Measurements from ENCODE around the gene GTF2F2. TPM values are rescaled to one million over a fixed set of nuclear protein-coding genes. Genes with fewer than 3 reads are reported as not detected.

Gene GTF2F2
- total RNA-seq, 1 experiment from 2014 or later = 28.1 TPM

GRCh38 chr13:45206340-45206739 is 86.0 kb downstream of the GTF2F2 start:
- POLR2A ChIA-PET = no interaction called here

GRCh38 chr13:45207319-45207718 is 87.0 kb downstream of the GTF2F2 start:
- Histone ChIP-seq H3K9me3 (no peaks in the 10 kb centered on the region), H3K36me3 (ENCODE audit: control insufficient read depth, insufficient read depth, low read length) (no peaks in the 10 kb centered on the region), H3K27me3 (replicated peaks; ENCODE audit: control insufficient read depth, insufficient read depth, low read length) (no peaks in the 10 kb centered on the region), H3K4me3 (ENCODE audit: low read depth, low read length) (no peak overlapping the region), H3K4me1 (no peaks in the 10 kb centered on the region; the same call in 1 of the 2 replicates)
- no peak overlapping the region for H3K27ac Mint-ChIP-seq (ENCODE audit: unreplicated experiment)
- CTCF ChIA-PET = no interaction called here
- no peaks in the 10 kb centered on the region for H3K9me3 Mint-ChIP-seq (ENCODE audit: unreplicated experiment)
- H3K4me1 Mint-ChIP-seq (ENCODE audit: low read depth, unreplicated experiment) = no peaks in the 10 kb centered on the region
- intact Hi-C loops (cut with micrococcal nuclease; ENCODE audit: unreplicated experiment) = no loop called here
- no peak for DNase-seq
- BruUV-seq (replicated peaks) = no TSS peak
- peaks cover 16% of the 10 kb centered on the region for H3K36me3 Mint-ChIP-seq (ENCODE audit: insufficient read depth, unreplicated experiment)
- TF ChIP-seq CTCF (IDR thresholded peaks at IDR 0.05; ENCODE audit: insufficient read depth in 1 of 2, low read depth in 1 of 2, low read length in 1 of 2, severe bottlenecking in 1 of 2, unreplicated experiment in 1 of 2) = no peak
- H3K4me3 Mint-ChIP-seq (ENCODE audit: unreplicated experiment) = no peak overlapping the region
- no peaks in the 10 kb centered on the region for H3K27me3 Mint-ChIP-seq (ENCODE audit: insufficient read depth, unreplicated experiment)
- POLR2A ChIA-PET = no interaction called here

More at GRCh38 chr13:45206340-45206739, 86.0 kb downstream of the GTF2F2 start:
- Histone ChIP-seq H3K9me3 (no peaks in the 10 kb centered on the region), H3K4me3 (ENCODE audit: low read depth, low read length) (no peak overlapping the region), H3K36me3 (ENCODE audit: control insufficient read depth, insufficient read depth, low read length) (no peaks in the 10 kb centered on the region), H3K4me1 (no peaks in the 10 kb centered on the region; the same call in 1 of the 2 replicates), H3K27me3 (replicated peaks; ENCODE audit: control insufficient read depth, insufficient read depth, low read length) (no peaks in the 10 kb centered on the region)
- Mint-ChIP-seq H3K4me3 (ENCODE audit: unreplicated experiment) (no peak overlapping the region), H3K9me3 (ENCODE audit: unreplicated experiment) (no peaks in the 10 kb centered on the region), H3K27me3 (ENCODE audit: insufficient read depth, unreplicated experiment) (no peaks in the 10 kb centered on the region), H3K27ac (ENCODE audit: unreplicated experiment) (no peak overlapping the region), H3K4me1 (ENCODE audit: low read depth, unreplicated experiment) (no peaks in the 10 kb centered on the region), H3K36me3 (ENCODE audit: insufficient read depth, unreplicated experiment) (peaks cover 25% of the 10 kb centered on the region)
- TF ChIP-seq CTCF (IDR thresholded peaks at IDR 0.05; ENCODE audit: insufficient read depth in 1 of 2, low read depth in 1 of 2, low read length in 1 of 2, severe bottlenecking in 1 of 2, unreplicated experiment in 1 of 2) = no peak
- BruUV-seq (replicated peaks) = no TSS peak
- intact Hi-C loops (cut with micrococcal nuclease; ENCODE audit: unreplicated experiment) = no loop called here
- CTCF ChIA-PET = no interaction called here
- DNase-seq = no peak

- no peak for TF ChIP-seq CTCF (IDR thresholded peaks at IDR 0.05; ENCODE audit: insufficient read depth in 1 of 2, low read depth in 1 of 2, low read length in 1 of 2, severe bottlenecking in 1 of 2, unreplicated experiment in 1 of 2)
- Mint-ChIP-seq H3K4me1 (ENCODE audit: low read depth, unreplicated experiment) (no peaks in the 10 kb centered on the region), H3K27me3 (ENCODE audit: insufficient read depth, unreplicated experiment) (no peaks in the 10 kb centered on the region), H3K9me3 (ENCODE audit: unreplicated experiment) (no peaks in the 10 kb centered on the region), H3K4me3 (ENCODE audit: unreplicated experiment) (no peak overlapping the region), H3K36me3 (ENCODE audit: insufficient read depth, unreplicated experiment) (peaks cover 16% of the 10 kb centered on the region), H3K27ac (ENCODE audit: unreplicated experiment) (no peak overlapping the region)
- H3K4me1 ChIP-seq = no peaks in the 10 kb centered on the region; the same call in 1 of the 2 replicates
- DNase-seq = no peak
- no peaks in the 10 kb centered on the region for H3K36me3 ChIP-seq (ENCODE audit: control insufficient read depth, insufficient read depth, low read length)
- BruUV-seq (replicated peaks) = no TSS peak
- H3K9me3 ChIP-seq = no peaks in the 10 kb centered on the region
- POLR2A ChIA-PET = no interaction called here
- no peaks in the 10 kb centered on the region for H3K27me3 ChIP-seq (replicated peaks; ENCODE audit: control insufficient read depth, insufficient read depth, low read length)
- CTCF ChIA-PET = no interaction called here
- H3K4me3 ChIP-seq (ENCODE audit: low read depth, low read length) = no peak overlapping the region
- intact Hi-C loops (cut with micrococcal nuclease; ENCODE audit: unreplicated experiment) = no loop called here
Measured at GRCh38 chr13:45208132-45208531, 87.8 kb downstream of the GTF2F2 start.

Data from Caco-2 (cell line).